GM19468 (cell line): ENCODE measurements around the gene FAM181A.

Experiments
- ATAC-seq: cut with Tn5 transposase; IDR thresholded peaks from one replicate; pipeline ENCODE4 v1.9.1; 2021; ENCODE audit warnings: mild to moderate bottlenecking, moderate library complexity, moderate number of reproducible peaks; ENCODE audit not compliant: unreplicated experiment; ENCODE audit errors: extremely low read depth

FAM181A gene

GRCh38 chr14:93946541-93947090 lies 19.5 kb downstream of the FAM181A start:
- ATAC-seq = no peak

GRCh38 chr14:93947282-93947681 lies 20.1 kb downstream of the FAM181A start:
- no peak for ATAC-seq

- ATAC-seq = no peak
Measured at GRCh38 chr14:93949511-93950075, 22.4 kb downstream of the FAM181A start.

- no peak for ATAC-seq
Measured at GRCh38 chr14:93950948-93951634, 23.9 kb downstream of the FAM181A start.

GRCh38 chr14:93951635-93952540 lies 24.7 kb downstream of the FAM181A start:
- ATAC-seq = no peak

- no peak for ATAC-seq
Measured at GRCh38 chr14:93952829-93953228, 25.7 kb downstream of the FAM181A start.

GRCh38 chr14:93953263-93953662 lies 26.1 kb downstream of the FAM181A start:
- no peak for ATAC-seq

GRCh38 chr14:93953739-93954515 lies 26.8 kb downstream of the FAM181A start:
- no peak for ATAC-seq

GRCh38 chr14:93954516-93954830 lies 27.3 kb downstream of the FAM181A start:
- ATAC-seq = no peak

GRCh38 chr14:93954900-93955849 lies 28.0 kb downstream of the FAM181A start:
- ATAC-seq = no peak

GRCh38 chr14:93955850-93956481 lies 28.8 kb downstream of the FAM181A start:
- ATAC-seq = no peak

- no peak for ATAC-seq
Measured at GRCh38 chr14:93956514-93957332, 29.6 kb downstream of the FAM181A start.

- ATAC-seq = no peak
Measured at GRCh38 chr14:93957333-93957710, 30.2 kb downstream of the FAM181A start.

GRCh38 chr14:93957751-93958566 lies 30.8 kb downstream of the FAM181A start:
- ATAC-seq = no peak

- no peak for ATAC-seq
Measured at GRCh38 chr14:93958567-93959238, 31.6 kb downstream of the FAM181A start.

- ATAC-seq = peak; percentile 85
Measured at GRCh38 chr14:93959239-93960107, 32.3 kb downstream of the FAM181A start.
